Activated CD4-positive, alpha-beta memory T cell treated with anti-CD3 and anti-CD28 coated beads for 36 hours (primary cell): Measurements from ENCODE around the gene HADHA. TPM values are rescaled to one million over a fixed set of nuclear protein-coding genes. Genes with fewer than 3 reads are reported as not detected.

ENCODE experiments used
- CTCF ChIA-PET: fragments of 350-600 bp; sonication (Branson Sonifier 250); formaldehyde crosslinking; loops from one replicate; lab custom pipeline; 2021; ENCODE audit warnings: antibody characterized with exemption, inconsistent platforms; lab: Charles Lee
- POLR2A ChIA-PET: fragments of 350-600 bp; sonication (Branson Sonifier 250); formaldehyde crosslinking; loops from one replicate; lab custom pipeline; 2021; ENCODE audit warnings: antibody characterized with exemption; lab: Charles Lee
- DNase-seq: peaks from one replicate; pipeline ENCODE4 v3.0.0-alpha.2; 2020
- H3K27ac Mint-ChIP-seq: one replicate; pipeline ENCODE4 v1.8.0; 2021; ENCODE audit warnings: mixed read lengths
- H3K27me3 Mint-ChIP-seq: one replicate; pipeline ENCODE4 v1.8.0; 2021; ENCODE audit warnings: mixed read lengths
- H3K36me3 Mint-ChIP-seq: one replicate; pipeline ENCODE4 v1.8.0; 2021; ENCODE audit warnings: mixed read lengths
- H3K4me1 Mint-ChIP-seq: one replicate; pipeline ENCODE4 v1.8.0; 2021; ENCODE audit warnings: low read depth, mixed read lengths
- H3K4me3 Mint-ChIP-seq: one replicate; pipeline ENCODE4 v1.8.0; 2021; ENCODE audit warnings: mild to moderate bottlenecking, mixed read lengths
- H3K9me3 Mint-ChIP-seq: one replicate; pipeline ENCODE4 v1.8.0; 2021; ENCODE audit warnings: mixed read lengths
- intact Hi-C: fragments of 100-400 bp; cut with micrococcal nuclease; formaldehyde crosslinking; loops from one replicate; pipeline ENCODE4 v1.15.1; 2023
- total RNA-seq, 2 experiments: library from RNA; stranded (reverse); gene quantifications; one replicate each; pipeline ENCODE4 v1.2.3, GENCODE V29; 2021

HADHA gene
- total RNA-seq, 2 experiments from 2014 or later = 129 to 130 TPM

DNA sequence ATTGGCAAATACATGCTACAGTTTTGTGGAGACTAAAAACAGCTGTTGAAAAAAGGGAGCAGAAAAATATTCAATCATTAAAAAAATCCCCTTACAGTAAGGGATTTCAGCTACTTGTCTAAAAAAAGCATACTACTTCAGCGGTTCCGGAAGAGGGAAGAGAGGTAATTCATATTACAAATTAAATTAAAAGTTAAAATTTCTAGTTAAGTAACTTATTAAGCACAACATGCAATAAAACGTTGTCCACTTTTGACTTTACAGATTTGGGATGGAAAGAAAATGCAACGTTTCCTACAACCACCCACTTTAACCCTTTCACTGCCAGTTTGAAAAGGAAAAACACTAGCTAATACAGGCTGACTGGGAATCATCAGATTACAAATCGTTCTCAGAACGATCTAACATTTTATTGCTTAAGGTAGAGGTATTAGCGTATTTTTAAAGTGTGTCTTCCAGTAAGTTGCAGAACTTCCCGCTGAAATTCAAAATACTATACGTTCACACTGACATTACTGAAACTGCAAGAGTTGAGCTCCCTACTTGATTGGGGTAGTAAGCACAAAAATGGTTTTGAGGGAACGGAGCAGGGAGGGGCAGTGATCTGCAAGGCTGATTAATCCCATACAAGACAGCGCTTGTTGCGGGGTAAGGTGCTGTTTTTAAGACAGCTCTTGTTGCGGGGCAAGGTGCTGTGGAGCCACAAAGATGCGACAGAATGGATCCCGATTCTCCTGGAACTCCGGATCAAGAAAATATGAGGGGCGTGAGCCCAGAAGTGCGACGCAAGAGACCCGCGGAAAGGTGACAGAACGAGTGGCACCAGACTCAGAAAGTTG is 743 bp downstream of the HADHA start:
- Mint-ChIP-seq H3K4me1 (peaks cover 47% of the 10 kb centered on the region), H3K27me3 (no peaks in the 10 kb centered on the region), H3K36me3 (peaks cover 10% of the 10 kb centered on the region), H3K4me3 (peak overlapping the region; percentile 98), H3K27ac (peak overlapping the region; percentile 95), H3K9me3 (no peaks in the 10 kb centered on the region)
- ChIA-PET CTCF (interaction anchor here (0.9 to 3.5 kb wide), 7 partner anchors 9 to 225 kb away, joined by 3 to 15 read pairs (median 4); partner anchors contain the start of gene ADGRF3), POLR2A (interaction anchor here (0.6 to 4.0 kb wide), 5 partner anchors 15 to 890 kb away, joined by 3 to 34 read pairs (median 3); partner anchors contain the start of genes ADGRF3 and SELENOI)
- no peak for DNase-seq
- intact Hi-C loops = loop anchor here (2.0 to 10.0 kb wide), 5 partner anchors 55 to 365 kb away; partner anchors contain the start of genes ASXL2 and RAB10

GRCh38 chr2:26241928-26242436 is 2.5 kb downstream of the HADHA start:
- intact Hi-C loops = loop anchor here (10.0 kb wide), 1 partner anchor 207 kb away; the partner anchor contains the start of gene RAB10
- Mint-ChIP-seq H3K9me3 (no peaks in the 10 kb centered on the region), H3K36me3 (peaks cover 12% of the 10 kb centered on the region), H3K4me1 (peaks cover 43% of the 10 kb centered on the region), H3K27ac (no peak overlapping the region), H3K27me3 (no peaks in the 10 kb centered on the region), H3K4me3 (peak overlapping the region; percentile 34)
- ChIA-PET CTCF (interaction anchor here (0.6 kb wide), 1 partner anchor 52 kb away, joined by 3 read pairs; no protein-coding TSS in a partner anchor), POLR2A (no interaction called here)
- DNase-seq = no peak

GRCh38 chr2:26238311-26238958 is 6.0 kb downstream of the HADHA start:
- DNase-seq = no peak
- ChIA-PET POLR2A (no interaction called here), CTCF (no interaction called here)
- no peaks in the 10 kb centered on the region for H3K9me3 Mint-ChIP-seq
- peaks cover 25% of the 10 kb centered on the region for H3K4me1 Mint-ChIP-seq
- no peaks in the 10 kb centered on the region for H3K27me3 Mint-ChIP-seq
- peaks cover 22% of the 10 kb centered on the region for H3K36me3 Mint-ChIP-seq
- no peak overlapping the region for H3K27ac Mint-ChIP-seq
- intact Hi-C loops = no loop called here
- no peak overlapping the region for H3K4me3 Mint-ChIP-seq

- Mint-ChIP-seq H3K4me3 (no peak overlapping the region), H3K27ac (no peak overlapping the region), H3K27me3 (no peaks in the 10 kb centered on the region), H3K36me3 (peaks cover 25% of the 10 kb centered on the region), H3K4me1 (peaks cover 20% of the 10 kb centered on the region), H3K9me3 (no peaks in the 10 kb centered on the region)
- no peak for DNase-seq
- intact Hi-C loops = no loop called here
- ChIA-PET CTCF (no interaction called here), POLR2A (interaction anchor here (1.0 kb wide), 1 partner anchor 108 kb away, joined by 3 read pairs; no protein-coding TSS in a partner anchor)
These were observed 6.6 kb downstream of the HADHA start for GRCh38 chr2:26237868-26238267.

- Mint-ChIP-seq H3K27me3 (no peaks in the 10 kb centered on the region), H3K36me3 (peaks cover 33% of the 10 kb centered on the region), H3K9me3 (no peaks in the 10 kb centered on the region), H3K4me1 (peaks cover 3% of the 10 kb centered on the region), H3K27ac (no peak overlapping the region), H3K4me3 (no peak overlapping the region)
- ChIA-PET CTCF (interaction anchor here (0.9 to 1.7 kb wide), 3 partner anchors 8 to 343 kb away, joined by 3 to 4 read pairs (median 3); no protein-coding TSS in a partner anchor), POLR2A (no interaction called here)
- intact Hi-C loops = no loop called here
- no peak for DNase-seq
These were observed 9.3 kb downstream of the HADHA start for GRCh38 chr2:26235089-26235488.

DNA sequence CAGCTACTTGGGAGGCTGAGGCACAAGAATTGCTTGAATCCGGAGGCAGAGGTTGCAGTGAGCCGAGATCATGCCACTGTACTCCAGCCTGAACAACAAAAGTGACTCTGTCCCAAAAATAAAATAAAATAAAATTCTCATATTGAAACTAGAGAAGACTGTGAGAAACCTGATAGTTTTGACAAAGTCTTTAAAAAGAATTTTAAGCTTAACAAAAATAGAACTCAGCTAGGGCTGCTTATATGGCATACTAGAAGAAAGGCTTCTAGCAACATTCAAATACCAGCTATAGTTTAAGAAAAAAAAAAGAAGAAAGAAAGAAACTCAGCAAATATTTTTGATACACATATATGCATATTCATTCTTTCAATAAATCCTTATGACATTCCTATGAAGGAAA is 13.6 kb downstream of the HADHA start:
- H3K4me3 Mint-ChIP-seq = no peak overlapping the region
- DNase-seq = no peak
- CTCF ChIA-PET = interaction anchor here (0.7 to 1.2 kb wide), 4 partner anchors 13 to 347 kb away, joined by 3 to 4 read pairs (median 3); no protein-coding TSS in a partner anchor
- no peak overlapping the region for H3K27ac Mint-ChIP-seq
- intact Hi-C loops = no loop called here
- H3K36me3 Mint-ChIP-seq = peaks cover 56% of the 10 kb centered on the region
- peaks cover 2% of the 10 kb centered on the region for H3K9me3 Mint-ChIP-seq
- POLR2A ChIA-PET = no interaction called here
- no peaks in the 10 kb centered on the region for H3K27me3 Mint-ChIP-seq
- peaks cover 2% of the 10 kb centered on the region for H3K4me1 Mint-ChIP-seq

DNA sequence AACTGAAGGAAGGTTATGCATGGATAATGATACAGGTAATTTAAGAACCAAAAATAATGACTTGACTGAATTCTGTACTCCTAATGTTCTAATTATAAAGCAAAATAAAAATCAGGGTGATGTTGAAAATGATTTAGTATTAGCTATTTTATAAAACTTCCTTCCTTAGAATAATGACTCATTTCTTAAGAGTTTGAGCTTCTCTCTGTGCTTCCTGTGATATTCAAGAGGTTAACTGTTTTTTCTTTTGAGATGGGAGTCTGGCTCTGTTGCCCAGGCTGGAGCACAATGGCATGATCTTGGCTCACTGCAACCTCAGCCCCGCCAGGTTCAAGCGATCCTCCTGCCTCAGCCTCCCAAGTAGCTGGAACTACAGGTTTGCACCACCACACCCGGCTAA is 14.8 kb downstream of the HADHA start:
- peaks cover 51% of the 10 kb centered on the region for H3K36me3 Mint-ChIP-seq
- H3K27me3 Mint-ChIP-seq = no peaks in the 10 kb centered on the region
- DNase-seq = no peak
- ChIA-PET CTCF (interaction anchor here (1.0 kb wide), 1 partner anchor 240 kb away, joined by 4 read pairs; no protein-coding TSS in a partner anchor), POLR2A (no interaction called here)
- H3K9me3 Mint-ChIP-seq = peaks cover 2% of the 10 kb centered on the region
- H3K4me3 Mint-ChIP-seq = no peak overlapping the region
- H3K27ac Mint-ChIP-seq = no peak overlapping the region
- H3K4me1 Mint-ChIP-seq = peaks cover 2% of the 10 kb centered on the region
- intact Hi-C loops = no loop called here

GRCh38 chr2:26224095-26224494 is 20.3 kb downstream of the HADHA start:
- Mint-ChIP-seq H3K9me3 (peaks cover 2% of the 10 kb centered on the region), H3K27ac (no peak overlapping the region), H3K27me3 (no peaks in the 10 kb centered on the region), H3K4me3 (no peak overlapping the region), H3K4me1 (no peaks in the 10 kb centered on the region), H3K36me3 (peaks cover 33% of the 10 kb centered on the region)
- intact Hi-C loops = no loop called here
- CTCF ChIA-PET = no interaction called here
- POLR2A ChIA-PET = no interaction called here
- DNase-seq = no peak

- Mint-ChIP-seq H3K9me3 (peaks cover 2% of the 10 kb centered on the region), H3K4me3 (no peak overlapping the region), H3K36me3 (peaks cover 31% of the 10 kb centered on the region), H3K27ac (no peak overlapping the region), H3K27me3 (no peaks in the 10 kb centered on the region), H3K4me1 (no peaks in the 10 kb centered on the region)
- ChIA-PET POLR2A (no interaction called here), CTCF (no interaction called here)
- intact Hi-C loops = no loop called here
- DNase-seq = no peak
These were observed 21.4 kb downstream of the HADHA start for GRCh38 chr2:26223018-26223417.

- POLR2A ChIA-PET = no interaction called here
- no peak for DNase-seq
- no peak overlapping the region for H3K4me3 Mint-ChIP-seq
- peaks cover 33% of the 10 kb centered on the region for H3K36me3 Mint-ChIP-seq
- no peaks in the 10 kb centered on the region for H3K4me1 Mint-ChIP-seq
- H3K27ac Mint-ChIP-seq = no peak overlapping the region
- H3K27me3 Mint-ChIP-seq = no peaks in the 10 kb centered on the region
- no peaks in the 10 kb centered on the region for H3K9me3 Mint-ChIP-seq
- CTCF ChIA-PET = no interaction called here
- intact Hi-C loops = no loop called here
These were observed 26.7 kb downstream of the HADHA start for GRCh38 chr2:26217720-26218119.

GRCh38 chr2:26216587-26216986 is 27.8 kb downstream of the HADHA start:
- ChIA-PET POLR2A (no interaction called here), CTCF (no interaction called here)
- intact Hi-C loops = no loop called here
- DNase-seq = no peak
- Mint-ChIP-seq H3K4me3 (no peak overlapping the region), H3K27me3 (no peaks in the 10 kb centered on the region), H3K36me3 (peaks cover 38% of the 10 kb centered on the region), H3K4me1 (no peaks in the 10 kb centered on the region), H3K9me3 (no peaks in the 10 kb centered on the region), H3K27ac (no peak overlapping the region)

- no peaks in the 10 kb centered on the region for H3K4me1 Mint-ChIP-seq
- no peaks in the 10 kb centered on the region for H3K27me3 Mint-ChIP-seq
- peaks cover 41% of the 10 kb centered on the region for H3K36me3 Mint-ChIP-seq
- ChIA-PET POLR2A (no interaction called here), CTCF (no interaction called here)
- H3K27ac Mint-ChIP-seq = no peak overlapping the region
- no peak for DNase-seq
- H3K4me3 Mint-ChIP-seq = no peak overlapping the region
- no peaks in the 10 kb centered on the region for H3K9me3 Mint-ChIP-seq
- intact Hi-C loops = no loop called here
These were observed 28.6 kb downstream of the HADHA start for GRCh38 chr2:26215833-26216232.
